AG08395 (cell line): Measurements from ENCODE around the gene GUCY2D.
A peak's percentile ranks its signal among the peaks of the same experiment; 100 is the strongest.
"Not testable (repeated sequence)": the region's sequence is repeated elsewhere in the genome, so short reads cannot be mapped to it uniquely, and the experiment has no call there.

ENCODE experiments used
- DNase-seq: peaks from one replicate; pipeline ENCODE4 v3.0.0; 2012; ENCODE audit warnings: mixed read lengths, low spot score

Gene GUCY2D

GRCh38 chr17:8016632-8017424 is 14.4 kb downstream of the GUCY2D start:
- DNase-seq: no peak

DNA sequence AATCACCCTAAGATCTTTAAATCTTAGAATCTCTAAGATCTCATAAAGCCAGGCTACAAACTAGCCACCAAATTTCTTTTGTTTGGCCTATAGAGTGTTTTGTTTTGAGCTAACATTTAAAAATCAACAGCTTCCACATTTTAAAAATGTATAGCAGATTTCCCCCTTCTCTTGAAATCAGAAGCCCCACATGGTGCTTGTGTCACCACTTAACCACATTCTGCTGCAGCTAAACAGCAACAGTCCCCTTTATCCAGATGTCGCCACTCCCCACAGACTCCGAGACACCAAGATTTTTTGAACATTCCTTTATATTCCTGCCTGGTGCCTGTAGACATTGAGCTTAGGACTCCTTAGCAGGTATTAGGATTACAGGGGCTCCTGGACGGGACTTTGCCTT is 16.0 kb downstream of the GUCY2D start:
- DNase-seq: no peak

DNA sequence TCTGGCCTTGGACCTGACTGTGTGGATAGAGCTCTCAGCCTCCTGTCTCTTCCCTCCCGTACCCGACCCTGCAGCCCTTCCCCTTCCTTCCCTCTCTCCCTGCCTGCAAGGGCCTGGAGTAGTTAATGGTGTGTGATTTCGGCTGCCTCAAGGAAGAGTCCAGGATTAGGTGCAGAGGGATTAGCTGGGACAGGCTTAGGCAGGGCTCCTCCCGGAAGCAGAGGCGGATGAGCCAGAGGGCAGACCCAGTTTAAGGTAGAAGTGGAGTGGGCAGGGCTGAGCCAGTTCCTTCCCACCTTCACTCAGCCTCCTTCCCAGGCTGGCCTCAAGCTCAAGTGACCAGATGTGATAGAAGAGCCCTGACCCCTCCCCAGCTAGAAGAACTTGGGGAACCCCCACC is 16.8 kb downstream of the GUCY2D start:
- no peak for DNase-seq

DNA sequence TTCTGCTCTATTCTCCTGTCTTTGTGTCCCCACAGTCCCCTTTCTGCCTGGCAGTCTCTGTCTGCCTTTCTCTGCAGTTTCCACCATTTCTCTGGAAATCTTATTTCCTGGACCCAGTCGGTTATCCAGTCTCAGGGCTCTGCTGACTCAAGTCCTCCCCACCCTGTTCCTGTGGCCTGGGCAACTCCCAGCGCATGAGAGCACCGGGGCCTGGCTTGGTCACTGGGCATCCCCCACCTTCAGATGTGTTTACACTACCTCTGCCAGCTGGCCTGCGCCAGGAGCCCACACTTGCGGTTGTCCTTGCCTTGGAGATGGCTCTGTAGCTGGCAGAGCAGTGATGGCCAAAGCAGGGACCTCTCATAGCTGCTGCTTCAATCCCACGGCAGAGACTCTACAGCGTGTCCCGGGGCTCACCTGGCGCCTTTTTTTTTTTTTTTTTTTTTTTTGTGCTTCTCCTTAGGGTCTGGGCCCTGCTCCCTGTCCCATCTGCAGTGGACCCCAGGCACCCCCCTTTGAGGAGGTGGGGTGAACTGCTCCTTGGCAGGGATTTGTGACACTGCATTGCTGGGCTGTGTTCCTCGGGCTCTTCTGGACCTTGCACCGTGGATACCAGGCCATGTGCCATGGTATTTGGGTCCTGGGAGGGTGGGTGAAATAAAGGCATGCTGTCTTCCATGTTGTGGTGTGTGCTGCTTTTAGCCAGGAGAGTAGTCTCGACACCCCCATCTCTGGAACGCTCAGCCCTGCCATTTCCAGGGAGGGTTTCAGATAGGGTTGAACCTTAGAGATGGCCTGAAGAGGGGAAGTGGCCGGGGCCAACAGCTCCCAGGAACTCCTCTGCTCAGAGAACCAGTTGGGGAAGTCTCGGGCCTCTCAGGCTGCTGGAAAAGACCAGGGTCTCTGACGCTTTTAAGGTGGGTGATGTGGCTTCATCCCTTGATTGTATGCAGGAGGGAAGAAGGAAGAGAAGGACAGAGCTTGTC is 17.5 kb downstream of the GUCY2D start:
- peak; percentile 27 for DNase-seq

GRCh38 chr17:8020776-8021564 is 18.6 kb downstream of the GUCY2D start:
- no peak for DNase-seq

GRCh38 chr17:8021565-8022359 is 19.3 kb downstream of the GUCY2D start:
- DNase-seq: no peak

- DNase-seq: no peak
Measured at GRCh38 chr17:8022360-8023003, 20.1 kb downstream of the GUCY2D start.

DNA sequence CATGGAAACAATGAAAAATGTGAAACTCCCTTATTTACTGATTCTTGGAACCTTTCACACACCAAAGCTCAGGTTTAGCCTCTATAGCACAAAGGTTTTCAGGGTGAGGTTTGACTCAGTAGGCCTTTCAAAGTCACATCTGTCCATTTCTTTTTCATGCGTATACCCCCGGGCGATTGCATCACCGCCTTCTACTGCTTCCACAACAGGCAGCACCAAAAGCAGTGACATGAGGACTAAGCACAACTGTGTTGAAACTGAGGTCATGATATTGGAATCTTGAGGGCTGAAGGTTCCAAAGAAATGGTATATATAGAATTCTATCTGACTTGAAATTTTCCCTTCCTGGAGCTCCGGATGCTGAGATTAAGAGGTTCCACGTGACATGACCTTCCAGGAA is 21.7 kb downstream of the GUCY2D start:
- not testable (repeated sequence) for DNase-seq

- no peak for DNase-seq
Measured at GRCh38 chr17:8025176-8025911, 22.9 kb downstream of the GUCY2D start.

DNA sequence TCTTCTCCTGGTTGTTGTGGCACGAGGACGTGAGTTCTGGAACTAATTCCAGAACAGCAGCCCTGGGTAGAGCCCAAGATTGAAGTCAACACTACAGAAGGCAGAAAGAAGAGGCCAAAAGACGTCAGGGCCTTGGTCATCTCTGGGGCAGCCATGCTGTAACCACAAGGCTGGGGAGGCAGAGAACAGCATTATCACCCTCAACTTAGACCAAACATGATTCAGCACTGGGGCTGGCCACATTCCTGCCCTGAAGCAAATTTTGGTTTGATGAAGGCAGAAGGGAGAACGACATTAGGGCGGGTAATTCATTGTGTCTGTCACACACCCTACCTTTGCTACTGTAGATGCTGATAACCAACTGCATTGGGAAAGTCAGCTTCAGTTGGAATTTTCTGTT is 26.7 kb downstream of the GUCY2D start:
- peak; percentile 65 for DNase-seq

GRCh38 chr17:8031261-8031661 is 28.8 kb downstream of the GUCY2D start:
- DNase-seq: no peak

DNA sequence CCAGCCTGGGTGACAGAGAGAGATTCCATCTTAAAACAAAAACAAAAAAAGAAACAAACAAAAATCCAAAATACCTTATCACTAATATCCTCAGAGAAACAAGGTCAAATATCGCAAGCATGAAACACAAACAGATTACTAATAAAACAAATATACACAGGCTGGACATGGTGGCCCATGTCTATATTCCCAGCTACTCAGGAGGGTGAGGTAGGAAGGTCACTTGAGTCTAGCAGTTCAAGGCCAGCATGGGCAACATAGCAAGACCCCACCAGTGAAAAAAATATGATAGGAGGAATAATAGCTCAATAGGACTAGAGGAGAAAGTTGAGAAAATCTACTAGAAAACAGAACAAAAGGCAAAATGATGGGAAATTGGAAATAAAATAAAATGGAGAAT is 29.5 kb downstream of the GUCY2D start:
- no peak for DNase-seq

GRCh38 chr17:8032442-8032841 is 30.0 kb downstream of the GUCY2D start:
- DNase-seq: no peak

GRCh38 chr17:8038954-8039610 is 36.7 kb downstream of the GUCY2D start, which contains the start of gene ALOX15B:
Gene ALOX15B, plus strand, starts transcription at chr17:8039059. Its CDS starts 97 bp downstream, at chr17:8039156.
- no peak for DNase-seq

- DNase-seq: no peak
Measured at GRCh38 chr17:8039611-8040168, 37.3 kb downstream of the GUCY2D start.

GRCh38 chr17:8041249-8041928 is 39.0 kb downstream of the GUCY2D start:
- DNase-seq: peak; percentile 62

DNA sequence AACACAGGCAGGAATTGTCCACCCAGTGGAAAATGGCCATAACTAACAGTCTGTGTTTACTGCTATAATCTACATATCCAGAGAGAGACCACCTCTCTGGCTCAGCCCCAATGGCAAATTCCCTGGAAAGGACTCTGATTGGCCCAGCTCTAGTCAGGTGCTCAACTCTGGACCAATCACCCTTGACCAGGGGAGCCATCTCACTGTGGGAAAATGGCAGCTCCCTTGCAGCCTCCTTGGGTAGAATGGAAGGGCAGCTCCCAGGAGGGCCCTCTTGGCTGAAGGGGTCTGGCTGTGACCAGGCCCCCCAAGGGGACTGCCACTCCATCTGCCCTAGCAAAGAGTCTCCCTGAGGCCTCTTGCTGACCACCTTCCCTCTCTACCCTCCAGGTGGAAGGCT is 39.6 kb downstream of the GUCY2D start:
- DNase-seq: no peak
